ENCODE data around the gene BTBD18.

The BTBD18 gene

GRCh38 chr11:57793351-57794115 lies 41.9 kb upstream of the BTBD18 start:
- DNase-seq (ENCODE audit: low read depth in 1 of 2, low spot score in 1 of 2) = no peak
- peak overlapping the region; percentile 50 for H3K27ac ChIP-seq (replicated peaks)

DNA sequence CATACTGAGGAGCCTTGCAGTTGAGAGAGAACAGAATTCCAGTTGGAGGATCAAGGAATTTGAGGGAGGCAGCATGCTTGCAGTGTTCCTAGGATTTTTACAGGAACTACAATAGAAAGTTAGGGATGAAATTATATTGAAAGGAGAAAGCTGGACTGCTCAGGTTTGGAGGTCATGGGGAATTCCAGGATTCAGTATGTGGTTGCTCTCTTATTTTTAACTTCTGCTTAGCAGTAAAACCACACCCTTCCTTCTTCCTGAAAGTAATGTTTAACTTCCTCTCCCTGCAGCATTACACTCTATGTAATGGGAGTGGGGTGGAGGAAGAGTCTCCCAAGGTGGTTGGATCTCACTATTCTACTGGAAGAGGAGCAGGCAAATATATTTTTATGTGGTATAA lies 41.3 kb upstream of the BTBD18 start:
- H3K27ac ChIP-seq (replicated peaks) = peak overlapping the region; percentile 50
- DNase-seq (ENCODE audit: low read depth in 1 of 2, low spot score in 1 of 2) = peak in 1 of 2 experiments; percentile 50
- peak overlapping the region; percentile 22 for H3K4me3 ChIP-seq (replicated peaks; ENCODE audit: insufficient read depth, low read length)
- H3K27me3 ChIP-seq (ENCODE audit: insufficient read depth, poor library complexity, severe bottlenecking) = no peaks in the 10 kb centered on the region
- peak; percentile 85 for TF ChIP-seq SPI1 (IDR thresholded peaks at IDR 0.05; ENCODE audit: borderline replicate concordance, low read depth)
- TF ChIP-seq GABPA (IDR thresholded peaks at IDR 0.05; ENCODE audit: low read depth) = no peak

More at GRCh38 chr11:57793351-57794115, 41.9 kb upstream of the BTBD18 start:
- TF ChIP-seq REST (IDR thresholded peaks at IDR 0.05; ENCODE audit: insufficient replicate concordance, low read depth) (no peak), GABPA (IDR thresholded peaks at IDR 0.05; ENCODE audit: low read depth) (no peak), POLR2AphosphoS5 (IDR thresholded peaks at IDR 0.05; ENCODE audit: low read depth) (no peak), SPI1 (IDR thresholded peaks at IDR 0.05; ENCODE audit: borderline replicate concordance, low read depth) (no peak)
- TF ChIP-seq, protein P1, sequence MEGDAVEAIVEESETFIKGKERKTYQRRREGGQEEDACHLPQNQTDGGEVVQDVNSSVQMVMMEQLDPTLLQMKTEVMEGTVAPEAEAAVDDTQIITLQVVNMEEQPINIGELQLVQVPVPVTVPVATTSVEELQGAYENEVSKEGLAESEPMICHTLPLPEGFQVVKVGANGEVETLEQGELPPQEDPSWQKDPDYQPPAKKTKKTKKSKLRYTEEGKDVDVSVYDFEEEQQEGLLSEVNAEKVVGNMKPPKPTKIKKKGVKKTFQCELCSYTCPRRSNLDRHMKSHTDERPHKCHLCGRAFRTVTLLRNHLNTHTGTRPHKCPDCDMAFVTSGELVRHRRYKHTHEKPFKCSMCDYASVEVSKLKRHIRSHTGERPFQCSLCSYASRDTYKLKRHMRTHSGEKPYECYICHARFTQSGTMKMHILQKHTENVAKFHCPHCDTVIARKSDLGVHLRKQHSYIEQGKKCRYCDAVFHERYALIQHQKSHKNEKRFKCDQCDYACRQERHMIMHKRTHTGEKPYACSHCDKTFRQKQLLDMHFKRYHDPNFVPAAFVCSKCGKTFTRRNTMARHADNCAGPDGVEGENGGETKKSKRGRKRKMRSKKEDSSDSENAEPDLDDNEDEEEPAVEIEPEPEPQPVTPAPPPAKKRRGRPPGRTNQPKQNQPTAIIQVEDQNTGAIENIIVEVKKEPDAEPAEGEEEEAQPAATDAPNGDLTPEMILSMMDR (IDR thresholded peaks at IDR 0.05; ENCODE audit: insufficient read depth, low read length) = no peak
- Histone ChIP-seq H3K27me3 (ENCODE audit: insufficient read depth, poor library complexity, severe bottlenecking) (no peaks in the 10 kb centered on the region), H3K4me3 (replicated peaks; ENCODE audit: insufficient read depth, low read length) (no peak overlapping the region)

DNA sequence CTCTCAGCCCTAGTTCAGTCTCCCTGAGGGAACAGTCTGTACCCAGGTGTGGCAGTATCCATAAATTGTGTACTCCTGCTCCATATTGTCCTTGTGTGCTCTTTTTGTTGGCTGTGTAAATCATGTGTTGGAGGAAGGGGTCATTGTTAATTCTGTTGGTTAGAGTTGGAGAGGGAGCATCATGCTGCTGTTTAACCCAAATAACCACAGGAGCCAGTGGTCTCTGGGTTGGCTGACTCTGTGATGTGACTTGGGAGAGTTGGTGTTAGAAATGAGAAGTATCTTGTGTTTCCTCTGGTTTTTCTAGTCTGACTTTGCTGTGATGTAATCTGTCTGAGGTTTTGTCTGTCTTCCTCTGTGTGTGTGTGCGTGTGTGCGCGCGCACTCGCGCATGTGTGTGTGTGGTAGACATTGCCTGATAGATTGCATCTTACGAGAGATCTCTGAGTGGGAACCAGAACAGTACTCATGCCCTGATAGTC lies 40.5 kb upstream of the BTBD18 start:
- Histone ChIP-seq H3K4me3 (replicated peaks; ENCODE audit: insufficient read depth, low read length) (peak overlapping the region; percentile 33), H3K27me3 (ENCODE audit: insufficient read depth, poor library complexity, severe bottlenecking) (no peaks in the 10 kb centered on the region), H3K27ac (replicated peaks) (peak overlapping the region; percentile 56)
- peak; percentile 91 to 97 for DNase-seq (ENCODE audit: low read depth in 1 of 2, low spot score in 1 of 2)
- TF ChIP-seq, protein P1 (IDR thresholded peaks at IDR 0.05; ENCODE audit: insufficient read depth, low read length) = no peak
- peak; percentile 89 for TF ChIP-seq POLR2AphosphoS5 (IDR thresholded peaks at IDR 0.05; ENCODE audit: low read depth)
- TF ChIP-seq REST (IDR thresholded peaks at IDR 0.05; ENCODE audit: insufficient replicate concordance, low read depth) = peak; percentile 13
- TF ChIP-seq SPI1 (IDR thresholded peaks at IDR 0.05; ENCODE audit: borderline replicate concordance, low read depth) = peak; percentile 45; the same call in 1 of the 2 replicates
- TF ChIP-seq GABPA (IDR thresholded peaks at IDR 0.05; ENCODE audit: low read depth) = 0 out of 2 replicates have a peak, but pooled peaks have one; percentile 29

- Histone ChIP-seq H3K27me3 (ENCODE audit: insufficient read depth, poor library complexity, severe bottlenecking) (no peaks in the 10 kb centered on the region), H3K4me3 (replicated peaks; ENCODE audit: insufficient read depth, low read length) (peak overlapping the region; percentile 33), H3K27ac (replicated peaks) (peak overlapping the region; percentile 56)
- TF ChIP-seq SPI1 (IDR thresholded peaks at IDR 0.05; ENCODE audit: borderline replicate concordance, low read depth) (peak; percentile 76), POLR2AphosphoS5 (IDR thresholded peaks at IDR 0.05; ENCODE audit: low read depth) (no peak)
- peak in 1 of 2 experiments; percentile 22 for DNase-seq (ENCODE audit: low read depth in 1 of 2, low spot score in 1 of 2)
These were observed 39.9 kb upstream of the BTBD18 start for GRCh38 chr11:57791321-57792059.

Data from HL-60 (cell line).